ENCODE measurements around the gene PTGIR. TPM values are rescaled to one million over a fixed set of nuclear protein-coding genes. Genes with fewer than 3 reads are reported as not detected.

Gene PTGIR
- total RNA-seq, 5 donors from 2014 or later (not counting 1 experiment from before 2014, with no cell fraction given), result 1.2 to 5.4 (median 3.5) TPM

DNA sequence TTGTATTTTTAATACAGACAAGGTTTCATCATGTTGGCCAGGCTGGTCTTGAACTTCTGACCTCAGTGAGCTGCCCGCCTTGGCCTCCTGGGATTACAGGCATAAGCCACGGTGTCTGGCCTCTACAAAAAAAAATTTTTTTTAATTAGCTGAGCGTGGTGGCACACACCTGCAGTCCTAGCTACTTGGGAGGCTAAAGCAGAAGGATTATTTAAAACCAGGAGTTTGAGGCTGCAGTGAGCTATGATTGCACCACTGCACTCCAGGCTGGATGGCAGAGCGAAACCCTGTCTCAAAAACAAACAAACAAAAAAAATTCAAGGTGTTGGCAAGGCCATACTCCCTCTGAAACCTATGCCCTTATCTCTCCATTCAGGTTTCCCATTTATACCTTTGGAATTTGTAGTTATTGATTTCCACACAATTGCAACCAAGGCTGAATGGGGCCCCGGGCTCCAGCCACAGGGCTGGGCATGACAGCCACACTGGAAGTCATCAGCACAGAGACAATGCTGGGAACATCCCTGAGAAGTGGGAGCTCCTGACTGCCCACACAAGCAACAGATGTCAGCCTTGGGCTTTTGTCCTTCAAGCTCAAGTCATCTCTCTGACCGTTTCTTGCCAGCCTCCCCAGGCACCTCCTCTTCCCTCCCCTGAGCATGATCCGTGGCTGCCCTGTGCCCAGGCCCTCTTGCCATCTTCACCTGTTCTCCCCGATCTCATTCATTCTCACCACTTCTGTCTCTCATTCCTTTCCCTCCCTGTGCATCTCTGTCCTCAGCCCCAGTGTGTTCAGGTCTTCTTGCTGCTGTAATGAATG, 51.0 kb downstream of the PTGIR start:
- peaks cover 18 to 35% (median 34%) of the 10 kb centered on the region in 3 donors for H3K4me1 Mint-ChIP-seq
- 78% methylated on average over 6 of the region's 8 CpGs for WGBS (ENCODE audit: insufficient coverage)
- ATAC-seq (replicated peaks in 1 of 4), result no peak

DNA sequence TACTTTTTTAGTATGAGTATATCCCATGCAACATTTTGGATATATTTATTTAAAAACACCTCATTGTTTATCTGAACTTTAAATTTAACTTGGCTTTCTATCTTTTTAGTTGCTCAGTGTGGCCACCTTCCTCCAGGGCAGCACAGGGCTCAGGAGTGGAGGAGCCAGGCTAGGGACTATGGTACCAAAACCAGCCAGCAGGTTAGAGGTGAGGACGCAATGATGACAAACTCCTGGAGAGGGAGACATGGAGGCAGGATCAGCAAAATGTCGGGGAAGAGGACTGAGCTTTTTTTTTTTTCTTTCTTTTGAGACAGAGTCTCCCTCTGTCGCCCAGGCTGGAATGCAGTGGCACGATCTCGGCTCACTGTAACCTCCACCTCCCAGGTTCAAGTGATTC, 53.4 kb downstream of the PTGIR start:
- WGBS (ENCODE audit: insufficient coverage), result no CpG with 5 or more reads among the region's 5 CpGs
- Histone ChIP-seq H3K36me3 (ENCODE audit: control insufficient read depth in 2 of 2, extremely low read depth in 1 of 2, insufficient read depth in 1 of 2, low read length in 1 of 2) (no peaks in the 10 kb centered on the region), H3K4me1 (ENCODE audit: control insufficient read depth in 1 of 2, extremely low read depth in 1 of 2, insufficient read depth in 2 of 2, low read length in 2 of 2) (peaks cover 9 to 21% of the 10 kb centered on the region in 2 experiments), H3K27me3 (replicated peaks in 1 of 2; ENCODE audit: control insufficient read depth in 2 of 2, extremely low read depth in 1 of 2, insufficient read depth in 2 of 2, low read length in 1 of 2) (peaks cover 0 to 2% of the 10 kb centered on the region in 2 experiments), H3K27ac (ENCODE audit: low read length) (no peak overlapping the region), H3K4me3 (ENCODE audit: control insufficient read depth in 1 of 2, extremely low read depth in 1 of 2, low read length in 1 of 2) (no peak overlapping the region), H3K9me3 (no peaks in the 10 kb centered on the region)
- Mint-ChIP-seq H3K9me3 (no peaks in the 10 kb centered on the region), H3K27ac (no peak overlapping the region), H3K36me3 (no peaks in the 10 kb centered on the region), H3K27me3 (peaks cover 0 to 2% of the 10 kb centered on the region in 2 donors), H3K4me1 (peaks cover 15 to 28% (median 25%) of the 10 kb centered on the region in 3 donors), H3K4me3 (no peak overlapping the region)
- ATAC-seq (replicated peaks in 1 of 4) (peak in 1 of 4 experiments; percentile 42), DNase-seq (peak in 2 of 35 experiments; percentile 8 to 30)
- ChIA-PET POLR2A (no interaction called here), CTCF (interaction anchor here (0.5 to 0.6 kb wide), 2 partner anchors 17 to 1561 kb away, joined by 3 to 5 read pairs; no protein-coding TSS in a partner anchor)

More for the DNA sequence above, 51.0 kb downstream of the PTGIR start:
- CTCF ChIA-PET, result interaction anchor here in 1 of 2 donors (0.5 kb wide), 1 partner anchor 11 kb away, joined by 3 read pairs; no protein-coding TSS in a partner anchor
- Histone ChIP-seq H3K9me3 (no peaks in the 10 kb centered on the region), H3K27ac (ENCODE audit: low read length) (no peak overlapping the region), H3K36me3 (ENCODE audit: control insufficient read depth in 2 of 2, extremely low read depth in 1 of 2, insufficient read depth in 1 of 2, low read length in 1 of 2) (no peaks in the 10 kb centered on the region), H3K27me3 (replicated peaks in 1 of 2; ENCODE audit: control insufficient read depth in 2 of 2, extremely low read depth in 1 of 2, insufficient read depth in 2 of 2, low read length in 1 of 2) (peaks cover 0 to 7% of the 10 kb centered on the region in 2 experiments), H3K4me3 (ENCODE audit: control insufficient read depth in 1 of 2, extremely low read depth in 1 of 2, low read length in 1 of 2) (no peak overlapping the region), H3K4me1 (ENCODE audit: control insufficient read depth in 1 of 2, extremely low read depth in 1 of 2, insufficient read depth in 2 of 2, low read length in 2 of 2) (peaks cover 9 to 21% of the 10 kb centered on the region in 2 experiments)
- peak overlapping the region in 1 of 3 donors; percentile 61 for H3K4me3 Mint-ChIP-seq
- H3K27me3 Mint-ChIP-seq, result peaks cover 0 to 2% of the 10 kb centered on the region in 2 donors
- H3K27ac Mint-ChIP-seq, result no peak overlapping the region
- POLR2A ChIA-PET, result interaction anchor here in 1 of 2 donors (0.6 kb wide), 1 partner anchor 925 kb away, joined by 3 read pairs; no protein-coding TSS in a partner anchor
- H3K9me3 Mint-ChIP-seq, result no peaks in the 10 kb centered on the region
- no peaks in the 10 kb centered on the region for H3K36me3 Mint-ChIP-seq
- DNase-seq, result no peak

Other genes starting within 250 kb of the PTGIR start
- under 1 TPM in 3 of 5 donors, not detected in 2; 0.12 to 0.19 (median 0.13) TPM for gene CCDC8, start 211.5 kb downstream of the PTGIR start, total RNA-seq
- not detected for gene PNMA8C, start 196.2 kb downstream of the PTGIR start, total RNA-seq
- 1 to 10 TPM in 1 of 5 donors, under 1 TPM in 2, not detected in 2; 0.15 to 1.1 (median 0.43) TPM for gene PNMA8A, start 153.5 kb downstream of the PTGIR start, total RNA-seq
- gene PNMA8B, start 129.2 kb downstream of the PTGIR start, total RNA-seq, result 1 to 10 TPM in 1 of 5 donors, under 1 TPM in 4; 0.20 to 1.1 (median 0.44) TPM
- 100 to 1,000 TPM; 183 to 256 (median 208) TPM for gene CALM3, start 23.8 kb downstream of the PTGIR start, total RNA-seq
- gene GNG8, start 11.1 kb upstream of the PTGIR start, total RNA-seq, result 1 to 10 TPM in 3 of 5 donors, not detected in 2; 3.3 to 7.9 (median 3.6) TPM
- under 1 TPM; 0.15 to 0.56 (median 0.37) TPM for gene DACT3, start 36.1 kb upstream of the PTGIR start, total RNA-seq
- gene PRKD2, start 92.0 kb upstream of the PTGIR start, total RNA-seq, result 100 to 1,000 TPM; 121 to 145 (median 138) TPM
- 10 to 100 TPM; 17.8 to 35.3 (median 23.6) TPM for gene FKRP, start 121.0 kb upstream of the PTGIR start, total RNA-seq
- gene STRN4, start 121.4 kb upstream of the PTGIR start, total RNA-seq, result 100 to 1,000 TPM in 3 of 5 donors, 10 to 100 TPM in 2; 85.2 to 123 (median 101) TPM
- gene SLC1A5, start 163.5 kb upstream of the PTGIR start, total RNA-seq, result 10 to 100 TPM in 4 of 5 donors, 1 to 10 TPM in 1; 7.6 to 50.5 (median 47.7) TPM
- gene AP2S1, start 225.8 kb upstream of the PTGIR start, total RNA-seq, result 10 to 100 TPM; 36.6 to 51.5 (median 49.1) TPM
- 10 to 100 TPM; 28.7 to 48.1 (median 37.7) TPM for gene ARHGAP35, start 235.9 kb upstream of the PTGIR start, total RNA-seq